SH-SY5Y (cell line): ENCODE results near the gene HERC6.

Source experiments
- GATA2 ChIP-seq: IDR thresholded peaks from 2 replicates; pipeline ENCODE4 v1.6.1; 2011; ENCODE audit warnings: mild to moderate bottlenecking, low read depth, low read length
- GATA3 ChIP-seq: IDR thresholded peaks from 2 replicates; pipeline ENCODE4 v1.6.1; 2011; ENCODE audit warnings: low read depth, mild to moderate bottlenecking, low read length, moderate library complexity

DNA sequence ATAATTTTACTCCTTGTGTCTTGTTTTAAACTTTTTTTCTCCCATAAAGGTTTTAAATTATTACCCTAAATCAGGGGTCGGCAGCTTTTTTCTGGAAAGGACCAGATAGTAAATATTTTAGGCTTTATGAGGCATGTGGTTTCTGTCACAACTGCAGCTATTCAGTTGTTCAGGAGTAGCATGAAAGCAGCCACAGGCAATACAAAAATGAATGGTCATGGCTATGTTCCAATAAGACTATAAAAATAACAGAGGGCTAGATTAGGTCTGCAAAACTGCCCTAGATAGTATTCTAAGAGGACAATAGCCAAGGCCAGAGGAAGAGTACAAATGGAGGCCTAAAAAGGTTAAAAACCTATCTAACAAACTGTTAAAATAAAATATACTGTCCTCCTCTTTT lies 102.9 kb downstream of the HERC6 start:
- TF ChIP-seq GATA2: no peak
- TF ChIP-seq GATA3: no peak
